ENCODE measurements around the gene CYP4B1. TPM values are rescaled to one million over a fixed set of nuclear protein-coding genes. Genes with fewer than 3 reads are reported as not detected.
"Not testable (repeated sequence)": the region's sequence is repeated elsewhere in the genome, so short reads cannot be mapped to it uniquely, and the experiment has no call there.

The CYP4B1 gene
- total RNA-seq, 2 experiments from 2014 or later, result not detected

- no peak for ATAC-seq (ENCODE audit: poor library complexity)
- CTCF ChIA-PET, result no interaction called here
- intact Hi-C loops (cut with DNase I, micrococcal nuclease), result no loop called here
These were observed 23.5 kb downstream of the CYP4B1 start for GRCh38 chr1:46822248-46822826.

GRCh38 chr1:46823151-46823550, 24.3 kb downstream of the CYP4B1 start:
- ATAC-seq (ENCODE audit: poor library complexity) (no peak), DNase-seq (no peak)
- Mint-ChIP-seq H3K4me3 (no peak overlapping the region), H3K27ac (no peak overlapping the region), H3K36me3 (ENCODE audit: low read depth) (no peaks in the 10 kb centered on the region), H3K27me3 (peaks cover 29% of the 10 kb centered on the region), H3K4me1 (ENCODE audit: low read depth) (no peaks in the 10 kb centered on the region), H3K9me3 (no peaks in the 10 kb centered on the region)
- H3K4me3 ChIP-seq (ENCODE audit: low read length), result no peak overlapping the region
- H3K9me3 ChIP-seq (ENCODE audit: control insufficient read depth in 1 of 2, insufficient read depth in 1 of 2, low read length in 2 of 2), result no peaks in the 10 kb centered on the region
- H3K4me1 ChIP-seq (ENCODE audit: insufficient read depth, low read length), result no peaks in the 10 kb centered on the region
- no peak overlapping the region for H3K27ac ChIP-seq (ENCODE audit: low read depth in 1 of 2, low read length in 2 of 2)
- POLR2A ChIA-PET, result no interaction called here
- no peaks in the 10 kb centered on the region for H3K36me3 ChIP-seq (ENCODE audit: insufficient read depth, low read length)
- TF ChIP-seq CTCF (IDR thresholded peaks at IDR 0.05), result no peak
- H3K27me3 ChIP-seq (ENCODE audit: control insufficient read depth in 1 of 2, insufficient read depth in 2 of 2, low read length in 2 of 2), result no peaks in the 10 kb centered on the region
- intact Hi-C loops (cut with DNase I, micrococcal nuclease), result no loop called here
- CTCF ChIA-PET, result no interaction called here

More at GRCh38 chr1:46822248-46822826, 23.5 kb downstream of the CYP4B1 start:
- no peaks in the 10 kb centered on the region for H3K9me3 ChIP-seq (ENCODE audit: control insufficient read depth in 1 of 2, insufficient read depth in 1 of 2, low read length in 2 of 2)
- H3K4me1 Mint-ChIP-seq (ENCODE audit: low read depth), result no peaks in the 10 kb centered on the region
- H3K27me3 ChIP-seq (ENCODE audit: control insufficient read depth in 1 of 2, insufficient read depth in 2 of 2, low read length in 2 of 2), result no peaks in the 10 kb centered on the region
- no peaks in the 10 kb centered on the region for H3K36me3 ChIP-seq (ENCODE audit: insufficient read depth, low read length)
- H3K27ac Mint-ChIP-seq, result no peak overlapping the region
- no peak overlapping the region for H3K4me3 Mint-ChIP-seq
- peaks cover 27% of the 10 kb centered on the region for H3K27me3 Mint-ChIP-seq
- no peak overlapping the region for H3K4me3 ChIP-seq (ENCODE audit: low read length)
- no peaks in the 10 kb centered on the region for H3K36me3 Mint-ChIP-seq (ENCODE audit: low read depth)
- no peak for DNase-seq
- POLR2A ChIA-PET, result no interaction called here
- TF ChIP-seq CTCF (IDR thresholded peaks at IDR 0.05), result no peak
- H3K27ac ChIP-seq (ENCODE audit: low read depth in 1 of 2, low read length in 2 of 2), result no peak overlapping the region
- H3K9me3 Mint-ChIP-seq, result no peaks in the 10 kb centered on the region
- no peaks in the 10 kb centered on the region for H3K4me1 ChIP-seq (ENCODE audit: insufficient read depth, low read length)

GRCh38 chr1:46826892-46827291, 28.0 kb downstream of the CYP4B1 start:
- H3K4me1 ChIP-seq (ENCODE audit: insufficient read depth, low read length); H3K4me3 ChIP-seq (ENCODE audit: low read length); H3K9me3 ChIP-seq (ENCODE audit: control insufficient read depth in 1 of 2, insufficient read depth in 1 of 2, low read length in 2 of 2); CTCF ChIA-PET; H3K27ac Mint-ChIP-seq; H3K4me3 Mint-ChIP-seq; POLR2A ChIA-PET; intact Hi-C loops (cut with DNase I, micrococcal nuclease); H3K27me3 ChIP-seq (ENCODE audit: control insufficient read depth in 1 of 2, insufficient read depth in 2 of 2, low read length in 2 of 2); H3K4me1 Mint-ChIP-seq (ENCODE audit: low read depth); ATAC-seq (ENCODE audit: poor library complexity); H3K36me3 ChIP-seq (ENCODE audit: insufficient read depth, low read length); H3K36me3 Mint-ChIP-seq (ENCODE audit: low read depth); DNase-seq; H3K27ac ChIP-seq (ENCODE audit: low read depth in 1 of 2, low read length in 2 of 2); H3K9me3 Mint-ChIP-seq: not testable (repeated sequence)
- peaks cover 28% of the 10 kb centered on the region for H3K27me3 Mint-ChIP-seq

GRCh38 chr1:46830665-46831322, 31.9 kb downstream of the CYP4B1 start:
- H3K4me1 Mint-ChIP-seq (ENCODE audit: low read depth), result no peaks in the 10 kb centered on the region
- Histone ChIP-seq H3K36me3 (ENCODE audit: insufficient read depth, low read length) (no peaks in the 10 kb centered on the region), H3K4me3 (ENCODE audit: low read length) (no peak overlapping the region), H3K4me1 (ENCODE audit: insufficient read depth, low read length) (no peaks in the 10 kb centered on the region), H3K9me3 (ENCODE audit: control insufficient read depth in 1 of 2, insufficient read depth in 1 of 2, low read length in 2 of 2) (no peaks in the 10 kb centered on the region), H3K27me3 (ENCODE audit: control insufficient read depth in 1 of 2, insufficient read depth in 2 of 2, low read length in 2 of 2) (peaks cover 0 to 3% of the 10 kb centered on the region in 2 experiments), H3K27ac (ENCODE audit: low read depth in 1 of 2, low read length in 2 of 2) (no peak overlapping the region)
- no peak overlapping the region for H3K27ac Mint-ChIP-seq
- ChIA-PET CTCF (no interaction called here), POLR2A (no interaction called here)
- H3K9me3 Mint-ChIP-seq, result no peaks in the 10 kb centered on the region
- peaks cover 39% of the 10 kb centered on the region for H3K27me3 Mint-ChIP-seq
- intact Hi-C loops (cut with DNase I, micrococcal nuclease), result no loop called here
- ATAC-seq (ENCODE audit: poor library complexity), result no peak
- H3K36me3 Mint-ChIP-seq (ENCODE audit: low read depth), result no peaks in the 10 kb centered on the region
- no peak overlapping the region for H3K4me3 Mint-ChIP-seq
- no peak for DNase-seq
- TF ChIP-seq CTCF (IDR thresholded peaks at IDR 0.05), result no peak

- CTCF ChIA-PET, result not testable (repeated sequence)
- H3K27me3 Mint-ChIP-seq, result peaks cover 36% of the 10 kb centered on the region
These were observed 36.6 kb downstream of the CYP4B1 start for GRCh38 chr1:46835469-46835868.

More at GRCh38 chr1:46835469-46835868, 36.6 kb downstream of the CYP4B1 start:
- H3K4me1 ChIP-seq (ENCODE audit: insufficient read depth, low read length); H3K27me3 ChIP-seq (ENCODE audit: control insufficient read depth in 1 of 2, insufficient read depth in 2 of 2, low read length in 2 of 2); H3K4me3 Mint-ChIP-seq; DNase-seq; H3K36me3 ChIP-seq (ENCODE audit: insufficient read depth, low read length); H3K36me3 Mint-ChIP-seq (ENCODE audit: low read depth); H3K9me3 Mint-ChIP-seq; H3K27ac Mint-ChIP-seq; intact Hi-C loops (cut with DNase I, micrococcal nuclease); H3K4me3 ChIP-seq (ENCODE audit: low read length); ATAC-seq (ENCODE audit: poor library complexity); H3K27ac ChIP-seq (ENCODE audit: low read depth in 1 of 2, low read length in 2 of 2); POLR2A ChIA-PET; H3K9me3 ChIP-seq (ENCODE audit: control insufficient read depth in 1 of 2, insufficient read depth in 1 of 2, low read length in 2 of 2); H3K4me1 Mint-ChIP-seq (ENCODE audit: low read depth): not testable (repeated sequence)
